AG08395 (cell line): ENCODE results near the gene EXOC6.
A peak's percentile ranks its signal among the peaks of the same experiment; 100 is the strongest.
"Not testable (repeated sequence)": the region's sequence is repeated elsewhere in the genome, so short reads cannot be mapped to it uniquely, and the experiment has no call there.

Experiments
- DNase-seq: peaks from one replicate; pipeline ENCODE4 v3.0.0; 2012; ENCODE audit warnings: mixed read lengths, low spot score

EXOC6 gene

DNA sequence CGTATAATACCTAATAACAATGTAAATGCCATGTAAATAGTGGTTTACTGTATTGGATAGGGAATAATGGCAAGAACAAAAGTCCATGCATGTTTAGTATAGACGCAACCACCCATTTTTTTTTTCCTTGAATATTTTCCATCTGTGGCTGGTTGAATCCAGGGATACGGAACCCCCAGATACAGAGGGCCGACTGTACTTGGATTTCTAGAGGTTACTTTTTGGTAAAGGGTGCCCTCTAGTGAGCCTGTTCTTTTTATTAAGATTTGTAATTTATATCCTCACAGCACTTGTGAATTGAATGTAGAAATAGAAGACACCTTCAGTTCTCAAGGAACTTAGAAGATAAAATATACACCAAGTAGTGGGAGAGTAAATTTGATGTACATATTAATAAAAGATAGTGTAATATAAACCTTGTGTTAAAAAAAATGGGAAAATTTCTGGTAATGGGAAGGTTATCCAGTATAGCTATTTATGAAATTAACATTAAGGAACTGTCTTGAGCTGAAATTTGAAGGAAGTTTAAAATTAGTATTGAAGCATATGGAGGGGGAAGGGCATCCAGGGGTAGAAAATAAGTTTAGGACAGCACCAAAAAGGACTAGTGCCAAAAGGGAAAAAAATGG, 32.0 kb downstream of the EXOC6 start:
- peak; percentile 40 for DNase-seq

DNA sequence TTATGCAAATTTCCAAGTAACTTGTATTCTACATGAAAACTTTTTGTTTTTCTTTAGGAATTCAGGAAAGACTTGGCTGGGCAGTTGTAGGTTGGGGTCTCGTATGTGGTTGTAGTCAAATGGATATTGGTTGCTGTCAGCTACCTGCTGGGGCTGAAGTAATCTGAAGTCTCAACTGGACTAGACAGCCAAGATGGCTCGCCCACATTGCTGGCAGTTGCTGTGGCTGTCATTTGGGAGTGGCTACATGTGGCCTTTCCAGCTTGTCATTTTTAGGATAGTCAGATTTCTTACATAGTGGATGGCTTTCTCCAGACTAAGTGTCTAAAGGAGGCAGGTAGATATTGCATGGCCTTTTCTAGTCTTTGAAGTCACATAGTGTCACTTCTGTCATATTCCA, 32.6 kb downstream of the EXOC6 start:
- no peak for DNase-seq

DNA sequence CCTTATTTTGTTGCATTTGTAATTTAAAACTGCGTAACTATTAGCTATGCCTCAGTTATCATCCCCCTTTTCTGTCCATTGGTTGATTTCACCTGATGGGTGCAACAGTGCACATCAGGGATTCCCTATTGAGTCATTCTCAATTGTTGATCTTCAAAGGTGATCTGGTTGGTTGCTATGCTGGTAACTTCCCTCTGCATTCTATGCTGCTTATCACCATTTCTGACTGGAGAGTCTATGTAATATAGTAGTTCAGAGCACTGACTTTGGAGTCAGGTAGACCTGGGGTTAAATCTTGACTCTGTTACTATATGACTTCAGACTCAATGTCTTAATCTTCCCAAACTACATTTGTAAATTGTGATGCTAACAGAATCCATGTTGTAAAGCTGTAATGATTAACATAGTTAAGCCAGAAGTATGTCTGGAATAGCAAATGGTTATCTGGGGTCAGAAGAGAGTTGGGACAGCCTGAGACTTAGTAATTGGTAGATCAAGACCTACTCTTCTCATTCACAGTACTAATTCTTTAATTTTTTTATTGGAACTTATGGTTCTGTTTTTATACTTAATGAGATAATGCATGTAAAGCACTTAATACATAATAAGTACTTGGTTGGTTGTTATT, 38.1 kb downstream of the EXOC6 start:
- DNase-seq = no peak

DNA sequence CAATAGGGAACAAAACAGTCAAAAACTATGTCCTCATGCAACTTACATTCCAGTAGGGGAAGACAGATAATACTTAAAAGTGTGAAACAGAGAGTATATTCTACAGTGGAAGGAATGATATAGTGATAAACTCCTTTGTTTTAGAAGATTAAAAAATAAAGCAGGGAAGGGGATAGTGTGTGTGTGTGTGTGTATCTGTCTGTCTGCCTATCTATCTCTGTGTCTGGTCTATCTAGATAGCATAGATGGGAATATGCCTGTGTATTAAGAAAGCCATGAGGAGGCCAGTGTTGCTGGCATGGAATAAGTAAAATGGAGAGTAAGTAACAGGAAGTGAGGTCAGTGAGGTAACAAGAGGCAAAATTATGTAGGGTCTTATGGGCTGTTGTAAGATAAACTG, 42.2 kb downstream of the EXOC6 start:
- DNase-seq = no peak

- DNase-seq = peak; percentile 23
These were observed 43.8 kb downstream of the EXOC6 start for GRCh38 chr10:92891885-92892690.

DNA sequence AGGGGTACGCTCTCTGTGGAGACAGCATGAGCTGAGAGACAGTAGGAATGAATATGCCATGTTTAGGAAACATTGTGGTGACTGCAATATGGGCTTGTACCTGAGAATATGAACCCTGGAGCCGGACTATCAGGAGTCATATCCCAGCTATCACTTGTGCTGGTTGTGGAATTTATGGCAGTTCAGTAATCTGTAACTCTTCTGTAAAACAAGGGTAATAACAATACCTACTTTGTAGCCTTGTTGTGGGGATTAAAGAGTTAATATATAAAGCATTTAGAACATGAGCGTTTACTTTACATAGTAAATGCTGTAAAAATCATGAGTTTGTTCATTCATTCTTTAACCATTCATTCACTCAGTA, 44.4 kb downstream of the EXOC6 start:
- DNase-seq = no peak

DNA sequence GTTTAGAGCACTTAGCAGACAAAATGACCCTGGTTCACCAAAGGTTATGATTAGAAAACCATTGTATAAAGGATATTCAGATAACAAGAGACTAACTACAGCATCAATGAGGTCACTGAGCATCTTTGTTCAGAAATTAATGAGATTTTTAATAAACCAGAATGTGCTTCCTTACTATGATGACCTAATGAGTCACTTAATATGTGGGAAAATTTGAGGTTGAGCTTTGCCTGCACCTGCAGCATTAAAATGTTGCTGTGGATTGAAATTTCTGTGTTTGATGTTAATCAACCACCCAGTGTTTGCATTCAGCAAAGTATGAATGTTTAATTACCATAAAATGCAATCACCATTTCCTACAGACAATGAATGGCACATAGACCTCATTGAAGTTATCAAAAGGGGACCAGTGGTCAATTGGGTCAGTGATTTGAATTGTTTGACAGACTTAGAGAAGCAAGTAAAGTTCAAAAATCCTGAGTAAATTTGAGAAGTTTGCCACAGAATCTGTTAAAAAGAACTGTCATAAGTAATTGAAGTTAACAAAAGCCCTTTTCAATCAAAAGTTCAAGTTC, 45.8 kb downstream of the EXOC6 start:
- DNase-seq = no peak

GRCh38 chr10:92897916-92898315, 49.6 kb downstream of the EXOC6 start:
- no peak for DNase-seq

GRCh38 chr10:92901819-92902251, 53.5 kb downstream of the EXOC6 start:
- DNase-seq = no peak

DNA sequence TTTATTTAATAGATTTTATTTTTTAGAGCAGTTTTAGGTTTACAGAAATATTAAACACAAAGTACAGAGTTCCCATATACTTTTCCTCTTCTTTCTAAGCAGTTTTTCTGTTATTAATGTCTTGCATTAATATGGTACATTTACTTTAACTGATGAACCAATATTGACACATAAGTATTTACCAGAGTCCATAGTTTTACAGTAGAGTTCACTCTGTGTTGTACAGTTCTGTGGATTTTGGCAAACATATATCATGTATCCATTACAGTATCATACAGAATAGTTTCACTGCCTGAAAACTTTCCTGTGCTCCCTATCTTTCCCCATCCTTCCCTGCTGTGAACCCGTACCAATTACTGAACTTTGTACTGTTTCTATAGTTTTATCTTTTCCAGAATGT, 55.3 kb downstream of the EXOC6 start:
- DNase-seq = no peak

- no peak for DNase-seq
These were observed 59.0 kb downstream of the EXOC6 start for GRCh38 chr10:92907280-92907679.

DNA sequence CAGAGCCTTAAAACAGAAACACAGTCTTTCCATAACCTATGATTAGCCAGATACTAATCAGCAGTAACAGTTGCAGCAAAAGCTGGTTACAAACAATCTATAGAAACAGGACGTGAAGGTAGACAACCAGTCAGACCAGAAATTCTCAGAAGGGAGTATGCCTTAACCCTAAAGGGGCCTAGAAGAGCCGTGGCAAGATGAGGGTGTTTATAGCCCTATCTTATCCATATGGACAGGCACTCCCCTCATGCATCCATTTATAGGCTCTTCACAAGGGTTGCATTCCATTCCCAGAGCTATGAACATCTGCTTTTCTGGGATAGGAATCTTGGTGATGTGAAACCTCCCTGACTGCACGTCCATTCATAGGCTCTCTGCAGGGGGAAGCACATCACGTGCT, 64.3 kb downstream of the EXOC6 start:
- DNase-seq = not testable (repeated sequence)

- DNase-seq = no peak
These were observed 65.7 kb downstream of the EXOC6 start for GRCh38 chr10:92913973-92914372.

DNA sequence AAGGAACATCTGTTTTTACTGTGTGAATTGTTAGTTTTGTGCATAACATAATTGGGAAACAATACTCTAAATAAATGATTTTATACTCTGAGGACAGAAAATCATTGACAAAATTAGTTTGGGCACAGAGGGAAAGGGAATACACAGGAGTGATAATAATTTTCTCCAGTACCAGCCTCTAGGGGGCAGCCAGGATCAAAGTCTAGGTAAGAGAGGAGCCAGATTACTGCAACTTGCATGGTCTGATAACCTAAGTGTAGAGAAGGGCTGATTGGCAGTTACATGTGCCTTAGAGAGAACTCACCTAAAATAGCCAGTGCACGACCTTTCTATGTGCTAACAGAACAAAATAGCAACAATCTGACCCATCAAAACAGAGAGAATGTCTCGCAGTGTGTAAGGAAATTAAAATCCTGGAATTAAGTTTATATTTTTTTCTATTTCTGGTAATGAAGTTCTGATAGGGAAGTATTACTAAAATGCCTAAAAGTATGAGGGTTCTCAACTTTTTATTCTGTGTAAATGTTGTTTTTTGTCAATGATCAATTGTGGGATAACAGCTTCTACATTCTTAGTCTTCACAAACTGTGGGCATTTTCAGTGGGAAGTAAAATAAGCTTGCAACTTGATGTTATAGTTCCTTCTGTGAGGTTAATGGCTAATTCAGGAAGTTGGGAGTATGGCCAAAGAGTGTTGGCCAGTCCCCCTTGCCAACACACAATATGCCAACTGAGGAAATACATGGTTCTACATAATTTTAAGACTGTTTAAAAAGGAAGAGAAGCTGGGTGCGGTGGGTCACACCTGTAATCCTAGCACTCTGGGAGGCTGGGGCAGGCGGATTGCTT, 66.4 kb downstream of the EXOC6 start:
- DNase-seq = peak; percentile 46

DNA sequence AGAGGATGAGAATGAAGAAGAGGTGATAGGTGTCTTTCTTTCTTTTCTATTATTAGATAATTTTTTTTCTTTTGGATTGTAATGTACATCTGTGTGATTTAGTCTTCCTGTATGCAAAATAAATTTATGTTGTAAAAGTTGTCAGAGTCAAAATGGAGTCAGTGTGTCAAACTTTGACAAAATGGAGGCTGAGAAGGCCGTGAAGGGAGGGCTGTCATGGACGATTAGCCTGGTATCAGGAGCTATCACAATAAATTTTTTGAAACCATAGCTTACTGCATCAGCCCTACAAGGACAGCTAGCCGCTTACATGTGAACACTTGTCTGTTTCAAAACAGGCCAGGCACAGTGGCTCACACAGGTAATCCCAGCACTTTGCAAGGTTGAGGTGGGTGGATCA, 67.6 kb downstream of the EXOC6 start:
- no peak for DNase-seq

DNA sequence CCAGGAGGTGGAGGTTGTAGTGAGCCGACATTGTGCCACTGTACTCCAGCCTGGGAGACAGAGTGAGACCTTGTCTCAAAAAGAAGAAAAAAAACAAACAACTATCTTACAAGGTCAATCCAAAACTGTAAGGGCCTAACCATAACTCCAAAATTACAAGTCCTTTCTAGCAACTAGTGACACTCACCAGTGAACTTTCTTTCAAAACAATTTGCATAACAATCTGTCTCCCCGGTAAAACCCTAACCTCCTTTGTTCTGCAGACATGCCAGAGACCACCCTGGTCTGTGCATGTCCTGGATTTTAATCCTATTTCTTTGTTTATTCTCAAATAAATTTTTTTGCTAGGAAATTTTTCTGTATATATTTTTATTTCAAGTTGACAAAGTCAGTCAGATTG, 68.1 kb downstream of the EXOC6 start:
- no peak for DNase-seq

DNA sequence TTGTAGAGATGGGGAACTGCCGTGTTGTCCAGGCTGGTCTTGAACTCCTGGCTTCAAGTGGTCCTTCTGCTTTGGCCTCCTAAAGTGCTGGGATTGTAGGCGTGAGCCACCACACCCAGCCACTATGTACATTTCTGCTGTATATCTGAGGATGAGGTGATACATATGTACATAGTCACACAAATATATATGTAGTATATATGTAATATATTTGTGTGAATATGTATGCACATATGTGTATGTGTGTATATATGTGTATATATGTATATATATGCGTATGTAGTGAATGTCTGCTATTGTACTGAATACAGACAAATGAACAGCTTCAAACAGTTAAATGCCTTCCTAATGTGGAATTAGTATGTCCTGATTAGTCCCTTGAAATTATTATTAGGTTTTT, 70.3 kb downstream of the EXOC6 start:
- no peak for DNase-seq

GRCh38 chr10:92920866-92921265, 72.5 kb downstream of the EXOC6 start:
- no peak for DNase-seq

DNA sequence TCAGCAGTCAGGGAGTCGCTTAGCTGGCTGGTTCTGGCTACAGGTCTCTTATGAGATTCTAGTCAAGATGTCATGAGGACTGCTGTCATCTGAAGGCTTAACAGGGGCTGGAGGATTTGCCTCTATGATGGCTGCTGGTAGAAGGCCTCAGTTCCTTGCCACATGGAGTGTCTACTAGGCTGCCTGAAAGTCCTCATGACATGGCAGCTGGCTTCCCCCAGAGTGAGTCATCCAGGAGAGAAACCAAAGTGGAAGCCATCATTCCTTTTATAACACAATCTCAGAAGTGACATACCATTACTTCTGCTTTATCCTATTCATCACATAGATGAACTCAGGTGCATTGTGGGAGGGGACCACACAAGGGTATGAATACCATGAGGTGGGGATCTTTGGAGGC, 75.1 kb downstream of the EXOC6 start:
- DNase-seq = no peak

GRCh38 chr10:92929896-92930295, 81.6 kb downstream of the EXOC6 start:
- DNase-seq = no peak

DNA sequence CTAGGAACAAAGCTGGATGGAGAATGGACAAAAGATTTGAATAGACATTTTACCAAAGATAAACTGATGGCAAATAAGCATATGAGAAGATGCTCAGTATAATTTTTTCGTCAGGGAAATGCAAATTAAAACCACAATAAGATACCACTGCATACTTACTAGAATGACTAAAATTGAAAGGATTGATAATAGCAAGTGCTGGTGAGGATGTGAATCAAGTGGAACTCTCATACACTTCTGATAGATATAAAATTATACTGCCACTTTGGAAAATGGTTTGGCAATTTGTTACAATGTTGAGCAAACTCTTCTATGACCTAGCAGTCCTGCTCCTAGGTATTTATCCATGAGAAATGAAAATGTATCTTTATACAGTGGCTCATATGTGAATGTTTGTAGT, 83.3 kb downstream of the EXOC6 start:
- no peak for DNase-seq

DNA sequence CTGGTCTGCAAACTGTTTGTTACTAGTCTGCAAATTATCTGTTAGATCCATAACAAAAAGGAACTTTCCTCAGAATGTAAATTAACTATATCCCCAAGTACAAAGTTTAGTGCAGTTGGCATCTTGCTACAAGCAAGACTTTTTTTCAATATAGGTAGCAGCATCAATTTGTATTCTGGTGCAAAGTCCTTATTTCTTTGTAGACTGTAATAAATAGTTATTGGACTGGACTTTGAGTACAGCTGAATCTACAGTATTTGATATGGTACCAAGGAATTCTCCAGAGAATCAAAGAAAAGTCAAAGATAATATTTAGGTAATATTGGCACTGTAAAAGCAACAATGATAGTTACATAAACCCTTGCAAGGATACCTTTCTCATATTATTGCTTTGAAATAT, 89.6 kb downstream of the EXOC6 start:
- no peak for DNase-seq
